Dermis lymphatic vessel endothelial cell (primary cell): Measurements from ENCODE around the gene GAGE12C. TPM values are rescaled to one million over a fixed set of nuclear protein-coding genes. Genes with fewer than 3 reads are reported as not detected.

Experiments used
- total RNA-seq: library from RNA; depleted of rRNA; stranded (reverse); fragments of >200 nt; gene quantifications from 2 replicates; pipeline ENCODE4 v1.2.1, GENCODE V29; 2014

The GAGE12C gene, protein sequence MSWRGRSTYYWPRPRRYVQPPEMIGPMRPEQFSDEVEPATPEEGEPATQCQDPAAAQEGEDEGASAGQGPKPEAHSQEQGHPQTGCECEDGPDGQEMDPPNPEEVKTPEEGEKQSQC
- not detected in 2 replicates for total RNA-seq

DNA sequence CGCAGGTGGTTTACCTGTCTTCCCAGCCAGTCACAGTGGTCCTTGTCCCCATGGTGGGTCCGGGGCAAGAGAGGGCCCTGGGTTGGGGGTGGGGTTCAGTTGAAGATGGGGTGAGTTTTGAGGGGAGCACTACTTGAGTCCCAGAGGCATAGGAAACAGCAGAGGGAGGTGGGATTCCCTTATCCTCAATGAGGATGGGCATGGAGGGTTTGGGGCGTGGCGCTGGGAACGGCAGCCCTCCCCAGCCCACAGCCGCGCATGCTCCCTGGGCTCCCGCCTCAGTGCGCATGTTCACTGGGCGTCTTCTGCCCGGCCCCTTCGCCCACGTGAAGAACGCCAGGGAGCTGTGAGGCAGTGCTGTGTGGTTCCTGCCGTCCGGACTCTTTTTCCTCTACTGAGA lies at the start of gene GAGE12C:
Gene GAGE12C, plus strand, starts transcription at position 301 of the 400 bp plus-strand sequence. CDS start 1,155 bp downstream, outside the sequence.

DNA sequence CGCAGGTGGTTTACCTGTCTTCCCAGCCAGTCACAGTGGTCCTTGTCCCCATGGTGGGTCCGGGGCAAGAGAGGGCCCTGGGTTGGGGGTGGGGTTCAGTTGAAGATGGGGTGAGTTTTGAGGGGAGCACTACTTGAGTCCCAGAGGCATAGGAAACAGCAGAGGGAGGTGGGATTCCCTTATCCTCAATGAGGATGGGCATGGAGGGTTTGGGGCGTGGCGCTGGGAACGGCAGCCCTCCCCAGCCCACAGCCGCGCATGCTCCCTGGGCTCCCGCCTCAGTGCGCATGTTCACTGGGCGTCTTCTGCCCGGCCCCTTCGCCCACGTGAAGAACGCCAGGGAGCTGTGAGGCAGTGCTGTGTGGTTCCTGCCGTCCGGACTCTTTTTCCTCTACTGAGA lies 9.5 kb downstream of the GAGE12C start, which contains the start of gene GAGE12D:
Gene GAGE12D, plus strand, starts transcription at position 301 of the 400 bp plus-strand sequence. CDS start 1,155 bp downstream, outside the sequence.

DNA sequence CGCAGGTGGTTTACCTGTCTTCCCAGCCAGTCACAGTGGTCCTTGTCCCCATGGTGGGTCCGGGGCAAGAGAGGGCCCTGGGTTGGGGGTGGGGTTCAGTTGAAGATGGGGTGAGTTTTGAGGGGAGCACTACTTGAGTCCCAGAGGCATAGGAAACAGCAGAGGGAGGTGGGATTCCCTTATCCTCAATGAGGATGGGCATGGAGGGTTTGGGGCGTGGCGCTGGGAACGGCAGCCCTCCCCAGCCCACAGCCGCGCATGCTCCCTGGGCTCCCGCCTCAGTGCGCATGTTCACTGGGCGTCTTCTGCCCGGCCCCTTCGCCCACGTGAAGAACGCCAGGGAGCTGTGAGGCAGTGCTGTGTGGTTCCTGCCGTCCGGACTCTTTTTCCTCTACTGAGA lies 19.0 kb downstream of the GAGE12C start, which contains the start of gene GAGE12E:
Gene GAGE12E, plus strand, starts transcription at position 301 of the 400 bp plus-strand sequence. CDS start 1,155 bp downstream, outside the sequence.

DNA sequence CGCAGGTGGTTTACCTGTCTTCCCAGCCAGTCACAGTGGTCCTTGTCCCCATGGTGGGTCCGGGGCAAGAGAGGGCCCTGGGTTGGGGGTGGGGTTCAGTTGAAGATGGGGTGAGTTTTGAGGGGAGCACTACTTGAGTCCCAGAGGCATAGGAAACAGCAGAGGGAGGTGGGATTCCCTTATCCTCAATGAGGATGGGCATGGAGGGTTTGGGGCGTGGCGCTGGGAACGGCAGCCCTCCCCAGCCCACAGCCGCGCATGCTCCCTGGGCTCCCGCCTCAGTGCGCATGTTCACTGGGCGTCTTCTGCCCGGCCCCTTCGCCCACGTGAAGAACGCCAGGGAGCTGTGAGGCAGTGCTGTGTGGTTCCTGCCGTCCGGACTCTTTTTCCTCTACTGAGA lies 28.6 kb downstream of the GAGE12C start, which contains the start of gene GAGE12F:
Gene GAGE12F, plus strand, starts transcription at position 301 of the 400 bp plus-strand sequence. CDS start 1,155 bp downstream, outside the sequence.

DNA sequence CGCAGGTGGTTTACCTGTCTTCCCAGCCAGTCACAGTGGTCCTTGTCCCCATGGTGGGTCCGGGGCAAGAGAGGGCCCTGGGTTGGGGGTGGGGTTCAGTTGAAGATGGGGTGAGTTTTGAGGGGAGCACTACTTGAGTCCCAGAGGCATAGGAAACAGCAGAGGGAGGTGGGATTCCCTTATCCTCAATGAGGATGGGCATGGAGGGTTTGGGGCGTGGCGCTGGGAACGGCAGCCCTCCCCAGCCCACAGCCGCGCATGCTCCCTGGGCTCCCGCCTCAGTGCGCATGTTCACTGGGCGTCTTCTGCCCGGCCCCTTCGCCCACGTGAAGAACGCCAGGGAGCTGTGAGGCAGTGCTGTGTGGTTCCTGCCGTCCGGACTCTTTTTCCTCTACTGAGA lies 38.1 kb downstream of the GAGE12C start, which contains the start of gene GAGE12G:
Gene GAGE12G, plus strand, starts transcription at position 301 of the 400 bp plus-strand sequence. CDS start 1,155 bp downstream, outside the sequence.

DNA sequence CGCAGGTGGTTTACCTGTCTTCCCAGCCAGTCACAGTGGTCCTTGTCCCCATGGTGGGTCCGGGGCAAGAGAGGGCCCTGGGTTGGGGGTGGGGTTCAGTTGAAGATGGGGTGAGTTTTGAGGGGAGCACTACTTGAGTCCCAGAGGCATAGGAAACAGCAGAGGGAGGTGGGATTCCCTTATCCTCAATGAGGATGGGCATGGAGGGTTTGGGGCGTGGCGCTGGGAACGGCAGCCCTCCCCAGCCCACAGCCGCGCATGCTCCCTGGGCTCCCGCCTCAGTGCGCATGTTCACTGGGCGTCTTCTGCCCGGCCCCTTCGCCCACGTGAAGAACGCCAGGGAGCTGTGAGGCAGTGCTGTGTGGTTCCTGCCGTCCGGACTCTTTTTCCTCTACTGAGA lies 47.7 kb downstream of the GAGE12C start, which contains the start of gene GAGE12H:
Gene GAGE12H, plus strand, starts transcription at position 301 of the 400 bp plus-strand sequence. CDS start 1,155 bp downstream, outside the sequence.

Other genes with a start within 250 kb of the GAGE12C start
- gene GAGE10, start 228.5 kb upstream of the GAGE12C start, total RNA-seq = not detected in 2 replicates
- gene GAGE12J, start 210.1 kb upstream of the GAGE12C start, total RNA-seq = not detected in 2 replicates
- gene GAGE13, start 200.6 kb upstream of the GAGE12C start, total RNA-seq = not detected in 2 replicates
- gene GAGE12D, start 9.6 kb downstream of the GAGE12C start, total RNA-seq = not detected in 2 replicates
- gene GAGE12E, start 19.1 kb downstream of the GAGE12C start, total RNA-seq = not detected in 2 replicates
- gene GAGE12F, start 28.7 kb downstream of the GAGE12C start, total RNA-seq = not detected in 2 replicates
- not detected in 2 replicates for gene GAGE12G, start 38.2 kb downstream of the GAGE12C start, total RNA-seq
- not detected in 2 replicates for gene GAGE12H, start 47.8 kb downstream of the GAGE12C start, total RNA-seq
- gene GAGE2A, start 57.3 kb downstream of the GAGE12C start, total RNA-seq = not detected in 2 replicates
- not detected in 2 replicates for gene GAGE1, start 66.8 kb downstream of the GAGE12C start, total RNA-seq
- not detected in 2 replicates for gene PAGE1, start 163.8 kb downstream of the GAGE12C start, total RNA-seq